Suprapubic skin (tissue), 4 donors: ENCODE results near the gene RRP12. TPM values are rescaled to one million over a fixed set of nuclear protein-coding genes. Genes with fewer than 3 reads are reported as not detected.

ENCODE experiments used
- DNase-seq, 2 donors: peaks; one replicate each; pipeline ENCODE4 v3.0.0-alpha.2; 2019; ENCODE audit warnings: low spot score in 2 of 2
- H3K27ac ChIP-seq: fragments of 200-600 bp; sonication (generic); one replicate; pipeline ENCODE4 v1.5.1; 2019
- H3K27me3 ChIP-seq: fragments of 200-600 bp; sonication (generic); one replicate; pipeline ENCODE4 v1.5.1; 2019
- H3K36me3 ChIP-seq: fragments of 200-600 bp; sonication (generic); one replicate; pipeline ENCODE4 v1.5.1; 2019
- H3K4me1 ChIP-seq: fragments of 200-600 bp; sonication (generic); one replicate; pipeline ENCODE4 v1.5.1; 2019
- H3K4me3 ChIP-seq: fragments of 200-600 bp; sonication (generic); one replicate; pipeline ENCODE4 v1.5.1; 2019; ENCODE audit warnings: mild to moderate bottlenecking
- H3K9me3 ChIP-seq: fragments of 200-600 bp; sonication (generic); one replicate; pipeline ENCODE4 v1.5.1; 2019
- CTCF ChIP-seq, 2 donors: fragments of 200-600 bp in 1 of 2; fragments of 450-650 bp in 1 of 2; sonication (generic) in 1 of 2; IDR thresholded peaks; one replicate each; pipeline ENCODE4 v1.5.1; 2016 to 2019; ENCODE audit warnings: antibody characterized with exemption in 2 of 2, mild to moderate bottlenecking in 1 of 2, moderate library complexity in 1 of 2
- EP300 ChIP-seq: sonication (generic); formaldehyde crosslinking; IDR thresholded peaks from one replicate; pipeline ENCODE4 v1.6.1; 2017; ENCODE audit warnings: antibody characterized with exemption
- POLR2A ChIP-seq, 2 donors: fragments of 450-650 bp; IDR thresholded peaks; one replicate each; pipeline ENCODE4 v1.6.1; 2017; ENCODE audit warnings: antibody characterized with exemption in 2 of 2, mild to moderate bottlenecking in 2 of 2, moderate library complexity in 2 of 2
- POLR2AphosphoS5 ChIP-seq, 3 donors: sonication (generic); formaldehyde crosslinking; IDR thresholded peaks; one replicate each; pipeline ENCODE4 v1.6.1; 2017; ENCODE audit warnings: antibody characterized with exemption in 3 of 3
- WGBS: methylation state at CpG from one replicate; pipeline ENCODE4 v1.1.5; 2018; 5-methylcytosine and 5-hydroxymethylcytosine counted together
- total RNA-seq, 4 donors: library from RNA; depleted of rRNA; stranded (reverse); fragments of >200 nt; gene quantifications; one replicate each; pipeline ENCODE4 v1.1.0, GENCODE V29; 2016

The RRP12 gene
- total RNA-seq, 4 donors from 2014 or later = 24.5 to 49.3 (median 48.6) TPM

GRCh38 chr10:97307866-97308780 lies 93.0 kb downstream of the RRP12 start:
- Histone ChIP-seq H3K27ac (no peak overlapping the region), H3K4me1 (no peaks in the 10 kb centered on the region), H3K27me3 (no peaks in the 10 kb centered on the region), H3K36me3 (no peaks in the 10 kb centered on the region), H3K4me3 (no peak overlapping the region), H3K9me3 (no peaks in the 10 kb centered on the region)
- TF ChIP-seq CTCF (IDR thresholded peaks at IDR 0.05) (no peak), EP300 (no peak), POLR2A (IDR thresholded peaks at IDR 0.05) (no peak), POLR2AphosphoS5 (IDR thresholded peaks at IDR 0.05) (no peak)
- 80% methylated on average over 10 of the region's 10 CpGs for WGBS
- no peak for DNase-seq

DNA sequence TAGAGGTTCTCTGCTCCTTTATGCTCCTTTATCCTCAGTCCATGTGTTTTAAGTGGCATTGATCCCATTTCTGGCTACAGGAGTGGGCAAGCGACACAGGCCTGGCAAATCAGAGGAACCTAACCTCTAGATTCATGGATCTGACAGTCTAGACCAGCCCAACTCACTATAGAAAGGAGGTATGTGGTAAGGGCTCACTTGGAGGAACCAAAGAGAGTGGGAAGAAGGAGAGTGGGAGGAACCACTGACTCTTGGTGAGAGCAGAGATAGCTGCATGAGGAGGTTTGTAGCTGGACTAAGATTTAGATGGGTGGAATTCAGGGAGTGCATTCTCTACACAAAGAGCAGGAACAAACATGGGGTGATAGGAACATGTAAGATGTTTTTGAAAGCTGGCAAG lies 93.7 kb downstream of the RRP12 start:
- Histone ChIP-seq H3K27ac (no peak overlapping the region), H3K9me3 (no peaks in the 10 kb centered on the region), H3K4me1 (no peaks in the 10 kb centered on the region), H3K4me3 (no peak overlapping the region), H3K36me3 (no peaks in the 10 kb centered on the region), H3K27me3 (no peaks in the 10 kb centered on the region)
- 35% methylated on average over 1 of the region's 1 CpG for WGBS
- no peak for DNase-seq
- TF ChIP-seq POLR2A (IDR thresholded peaks at IDR 0.05) (no peak), EP300 (no peak), POLR2AphosphoS5 (IDR thresholded peaks at IDR 0.05) (no peak), CTCF (IDR thresholded peaks at IDR 0.05) (no peak)

Other genes starting within 250 kb of the RRP12 start
- gene SLIT1, start 215.4 kb downstream of the RRP12 start, total RNA-seq = under 1 TPM in 3 of 4 donors, not detected in 1; 0.10 to 0.40 (median 0.11) TPM
- gene ARHGAP19, start 108.7 kb downstream of the RRP12 start, total RNA-seq = 10 to 100 TPM in 3 of 4 donors, 1 to 10 TPM in 1; 8.0 to 12.8 (median 11.2) TPM
- 1 to 10 TPM; 5.2 to 8.4 (median 7.2) TPM for gene FRAT1, start 82.1 kb downstream of the RRP12 start, total RNA-seq
- gene FRAT2, start 66.6 kb downstream of the RRP12 start, total RNA-seq = 10 to 100 TPM; 30.9 to 58.0 (median 38.4) TPM
- 100 to 1,000 TPM; 106 to 238 (median 209) TPM for gene PGAM1, start 24.9 kb upstream of the RRP12 start, total RNA-seq
- gene EXOSC1, start 44.7 kb upstream of the RRP12 start, total RNA-seq = 10 to 100 TPM; 24.0 to 35.1 (median 28.5) TPM
- 10 to 100 TPM; 24.5 to 35.8 (median 28.2) TPM for gene ZDHHC16, start 44.8 kb upstream of the RRP12 start, total RNA-seq
- gene MMS19, start 97.1 kb upstream of the RRP12 start, total RNA-seq = 100 to 1,000 TPM; 111 to 238 (median 118) TPM
- gene UBTD1, start 97.6 kb upstream of the RRP12 start, total RNA-seq = 10 to 100 TPM; 15.2 to 50.8 (median 36.4) TPM
- gene ANKRD2, start 171.4 kb upstream of the RRP12 start, total RNA-seq = 1 to 10 TPM in 2 of 4 donors, under 1 TPM in 1, not detected in 1; 0.45 to 2.5 (median 2.0) TPM
- gene HOGA1, start 183.0 kb upstream of the RRP12 start, total RNA-seq = 1 to 10 TPM in 3 of 4 donors, under 1 TPM in 1; 0.80 to 6.2 (median 4.0) TPM
- gene C10orf62, start 188.4 kb upstream of the RRP12 start, total RNA-seq = not detected
- gene MORN4, start 232.2 kb upstream of the RRP12 start, total RNA-seq = 1 to 10 TPM; 1.3 to 5.6 (median 2.4) TPM
- 10 to 100 TPM; 13.2 to 24.0 (median 20.9) TPM for gene PI4K2A, start 239.3 kb upstream of the RRP12 start, total RNA-seq